ENCODE measurements around the gene CCDC7.

GRCh38 chr10:32403091-32403490, 42.8 kb upstream of the CCDC7 start:
- no peak for TF ChIP-seq CTCF (IDR thresholded peaks at IDR 0.05)
- TF ChIP-seq EP300 (IDR thresholded peaks at IDR 0.05): no peak
- no peak for TF ChIP-seq POLR2AphosphoS5 (IDR thresholded peaks at IDR 0.05)

All from esophagus muscularis mucosa (tissue), 4 donors.